Brain microvascular endothelial cell (primary cell): Measurements from ENCODE around the gene HHATL.

ENCODE experiments used
- DNase-seq: peaks from one replicate; pipeline ENCODE4 v3.0.0-alpha.2; 2020
- H3K27ac ChIP-seq: fragments of 250-450 bp; sonication (Bioruptor Pico); 2 replicates; pipeline ENCODE4 v1.5.1; 2020; ENCODE audit warnings: mild to moderate bottlenecking, moderate library complexity
- H3K27me3 ChIP-seq: fragments of 250-450 bp; sonication (Bioruptor Pico); replicated peaks from 2 replicates; pipeline ENCODE4 v1.5.1; 2020; ENCODE audit warnings: mild to moderate bottlenecking
- H3K36me3 ChIP-seq: fragments of 250-450 bp; sonication (Bioruptor Pico); replicated peaks from 2 replicates; pipeline ENCODE4 v1.5.1; 2020; ENCODE audit warnings: mild to moderate bottlenecking
- H3K4me3 ChIP-seq: 2 replicates; pipeline ENCODE4 v1.5.1; 2011; ENCODE audit warnings: low read depth, mild to moderate bottlenecking, control low read depth, low read length, moderate library complexity
- in situ Hi-C: cut with HindIII; loops from 2 replicates; pipeline ENCODE4 v1.10.0; 2017; ENCODE audit warnings: low sequenced_read_pairs, low pct_ligation_motif_present
- TF ChIP-seq, protein P1 (sequence below): IDR thresholded peaks from 2 replicates; pipeline ENCODE4 v1.5.1; 2011; ENCODE audit warnings: low read depth, mild to moderate bottlenecking, moderate library complexity, low read length, control low read depth, inconsistent platforms; ENCODE audit errors: missing control alignments

Gene HHATL, protein sequence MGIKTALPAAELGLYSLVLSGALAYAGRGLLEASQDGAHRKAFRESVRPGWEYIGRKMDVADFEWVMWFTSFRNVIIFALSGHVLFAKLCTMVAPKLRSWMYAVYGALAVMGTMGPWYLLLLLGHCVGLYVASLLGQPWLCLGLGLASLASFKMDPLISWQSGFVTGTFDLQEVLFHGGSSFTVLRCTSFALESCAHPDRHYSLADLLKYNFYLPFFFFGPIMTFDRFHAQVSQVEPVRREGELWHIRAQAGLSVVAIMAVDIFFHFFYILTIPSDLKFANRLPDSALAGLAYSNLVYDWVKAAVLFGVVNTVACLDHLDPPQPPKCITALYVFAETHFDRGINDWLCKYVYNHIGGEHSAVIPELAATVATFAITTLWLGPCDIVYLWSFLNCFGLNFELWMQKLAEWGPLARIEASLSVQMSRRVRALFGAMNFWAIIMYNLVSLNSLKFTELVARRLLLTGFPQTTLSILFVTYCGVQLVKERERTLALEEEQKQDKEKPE

DNA sequence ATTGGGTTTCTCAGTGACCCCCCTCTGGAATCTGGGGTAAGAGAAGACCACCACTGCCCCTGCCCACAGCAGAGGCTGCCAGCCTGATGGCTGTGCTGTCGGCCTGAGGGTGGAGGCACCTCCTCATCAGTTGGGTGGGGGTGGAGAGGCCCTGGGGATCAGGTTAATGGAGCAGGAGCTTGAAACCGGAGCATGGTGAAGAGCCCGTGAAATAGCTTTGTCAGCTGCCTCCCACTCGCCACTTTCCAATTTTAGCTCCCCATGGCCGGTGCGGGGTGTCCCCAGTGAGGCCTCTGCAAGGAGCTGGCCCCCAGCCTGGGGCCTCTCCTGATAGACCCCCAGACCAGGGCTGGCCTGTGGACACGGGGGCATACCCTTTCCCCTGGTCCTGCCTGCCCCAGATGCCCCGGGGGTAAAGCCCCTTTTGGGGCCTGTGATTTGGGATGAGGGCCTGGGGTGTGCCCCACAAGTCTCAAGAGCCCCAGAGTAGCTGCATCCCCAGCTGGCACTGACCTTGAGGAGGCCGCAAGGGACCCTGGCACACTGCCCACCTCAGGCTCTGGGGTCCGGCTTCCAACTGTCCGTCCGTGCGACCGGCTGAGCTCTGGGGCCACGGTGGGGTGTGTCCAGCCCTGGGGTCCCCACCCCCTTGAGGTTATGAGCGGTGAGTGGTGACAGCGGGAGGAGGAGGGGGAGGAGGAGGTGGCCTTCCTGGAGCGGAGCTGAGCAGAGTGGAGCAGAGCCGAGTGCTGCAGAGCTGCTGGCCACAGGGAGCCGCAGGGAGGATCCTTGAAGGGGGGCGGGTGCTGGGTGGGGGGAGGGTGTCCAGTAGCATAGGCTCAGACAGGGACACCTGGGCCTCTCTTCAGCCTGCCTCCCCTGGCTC lies at the start of gene HHATL:
HHATL (minus strand) TSS at position 733 of the 886 bp plus-strand sequence. CDS start 1,972 bp downstream, outside the sequence.
- no peaks in the 10 kb centered on the region for H3K36me3 ChIP-seq
- H3K27me3 ChIP-seq, result peaks cover 1% of the 10 kb centered on the region
- in situ Hi-C loops, result no loop called here
- TF ChIP-seq, protein P1, sequence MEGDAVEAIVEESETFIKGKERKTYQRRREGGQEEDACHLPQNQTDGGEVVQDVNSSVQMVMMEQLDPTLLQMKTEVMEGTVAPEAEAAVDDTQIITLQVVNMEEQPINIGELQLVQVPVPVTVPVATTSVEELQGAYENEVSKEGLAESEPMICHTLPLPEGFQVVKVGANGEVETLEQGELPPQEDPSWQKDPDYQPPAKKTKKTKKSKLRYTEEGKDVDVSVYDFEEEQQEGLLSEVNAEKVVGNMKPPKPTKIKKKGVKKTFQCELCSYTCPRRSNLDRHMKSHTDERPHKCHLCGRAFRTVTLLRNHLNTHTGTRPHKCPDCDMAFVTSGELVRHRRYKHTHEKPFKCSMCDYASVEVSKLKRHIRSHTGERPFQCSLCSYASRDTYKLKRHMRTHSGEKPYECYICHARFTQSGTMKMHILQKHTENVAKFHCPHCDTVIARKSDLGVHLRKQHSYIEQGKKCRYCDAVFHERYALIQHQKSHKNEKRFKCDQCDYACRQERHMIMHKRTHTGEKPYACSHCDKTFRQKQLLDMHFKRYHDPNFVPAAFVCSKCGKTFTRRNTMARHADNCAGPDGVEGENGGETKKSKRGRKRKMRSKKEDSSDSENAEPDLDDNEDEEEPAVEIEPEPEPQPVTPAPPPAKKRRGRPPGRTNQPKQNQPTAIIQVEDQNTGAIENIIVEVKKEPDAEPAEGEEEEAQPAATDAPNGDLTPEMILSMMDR, result no peak
- no peak within 1 kb of the TSS for H3K4me3 ChIP-seq
- DNase-seq, result no peak
- no peak within 1 kb of the TSS for H3K27ac ChIP-seq

DNA sequence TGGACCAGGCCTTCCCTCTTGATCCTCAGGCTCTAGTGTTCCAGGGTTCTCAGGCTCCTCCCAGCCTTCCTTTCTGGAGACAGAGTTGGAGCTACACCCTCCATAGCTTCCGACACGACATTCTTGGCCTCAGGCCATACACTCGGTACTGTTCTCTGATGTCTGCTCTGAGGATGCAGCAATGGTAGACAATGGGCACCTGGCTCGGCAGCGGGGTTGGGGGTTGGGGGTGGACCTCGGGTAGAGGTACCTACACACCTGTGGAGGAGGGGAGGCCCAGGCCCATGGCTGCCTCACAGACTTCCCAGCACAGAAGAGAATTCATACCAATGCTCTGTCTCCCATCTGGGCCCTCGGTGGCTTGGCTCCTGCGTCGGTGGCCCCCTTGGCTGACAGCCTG lies 49.0 kb upstream of the HHATL start:
- in situ Hi-C loops, result no loop called here
- no peak for DNase-seq
- no peaks in the 10 kb centered on the region for H3K36me3 ChIP-seq
- TF ChIP-seq, protein P1, result no peak
- no peak overlapping the region for H3K27ac ChIP-seq
- no peak overlapping the region for H3K4me3 ChIP-seq
- no peaks in the 10 kb centered on the region for H3K27me3 ChIP-seq

DNA sequence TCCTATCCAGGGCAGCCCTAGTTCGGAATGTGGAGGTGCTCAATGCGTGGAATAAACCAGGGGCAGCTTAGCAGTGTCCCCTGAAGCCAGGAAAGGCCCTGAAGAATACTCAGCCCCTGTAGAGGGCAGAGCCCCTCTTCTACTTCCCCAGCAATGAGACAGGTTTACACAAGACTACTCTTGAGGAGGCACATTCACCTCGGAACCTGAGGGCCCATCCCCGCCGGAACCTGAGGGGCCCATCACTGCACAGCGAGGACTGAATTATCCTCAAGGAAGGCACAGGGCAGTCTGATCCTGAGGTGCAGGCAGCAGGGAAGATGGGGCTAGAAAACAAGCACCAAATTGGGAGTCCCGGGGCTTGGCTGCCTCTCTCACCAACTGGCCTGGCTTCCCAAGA lies 48.2 kb upstream of the HHATL start:
- in situ Hi-C loops, result no loop called here
- TF ChIP-seq, protein P1, result no peak
- DNase-seq, result no peak
- no peak overlapping the region for H3K4me3 ChIP-seq
- no peaks in the 10 kb centered on the region for H3K27me3 ChIP-seq
- no peaks in the 10 kb centered on the region for H3K36me3 ChIP-seq
- H3K27ac ChIP-seq, result no peak overlapping the region

DNA sequence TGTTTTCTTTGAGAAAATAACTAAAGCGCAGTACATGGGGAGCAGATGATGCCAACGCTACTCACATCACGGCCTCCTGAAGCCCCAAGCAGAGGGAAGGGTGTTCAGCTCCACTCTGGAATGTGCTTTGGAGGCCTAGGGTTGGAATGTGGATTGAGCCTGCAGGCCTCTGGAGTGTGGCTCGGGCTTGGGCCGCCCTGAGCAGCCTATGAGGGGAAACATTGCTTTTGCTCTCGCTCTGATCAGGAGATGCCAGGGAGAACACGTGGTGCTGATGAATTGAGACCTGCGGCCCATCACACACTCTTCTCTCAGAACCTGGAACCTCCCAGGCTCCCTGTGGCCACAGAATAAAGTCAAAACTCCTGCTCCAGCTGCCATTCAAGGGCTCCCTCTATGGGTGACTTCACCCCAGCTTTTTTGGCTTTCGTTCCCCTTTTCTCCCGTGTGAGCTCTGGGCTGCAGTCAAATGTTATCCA lies 47.2 kb upstream of the HHATL start:
- Histone ChIP-seq H3K36me3 (no peaks in the 10 kb centered on the region), H3K27ac (no peak overlapping the region), H3K4me3 (no peak overlapping the region), H3K27me3 (no peaks in the 10 kb centered on the region)
- in situ Hi-C loops, result no loop called here
- DNase-seq, result no peak
- TF ChIP-seq, protein P1, result peak; percentile 77

DNA sequence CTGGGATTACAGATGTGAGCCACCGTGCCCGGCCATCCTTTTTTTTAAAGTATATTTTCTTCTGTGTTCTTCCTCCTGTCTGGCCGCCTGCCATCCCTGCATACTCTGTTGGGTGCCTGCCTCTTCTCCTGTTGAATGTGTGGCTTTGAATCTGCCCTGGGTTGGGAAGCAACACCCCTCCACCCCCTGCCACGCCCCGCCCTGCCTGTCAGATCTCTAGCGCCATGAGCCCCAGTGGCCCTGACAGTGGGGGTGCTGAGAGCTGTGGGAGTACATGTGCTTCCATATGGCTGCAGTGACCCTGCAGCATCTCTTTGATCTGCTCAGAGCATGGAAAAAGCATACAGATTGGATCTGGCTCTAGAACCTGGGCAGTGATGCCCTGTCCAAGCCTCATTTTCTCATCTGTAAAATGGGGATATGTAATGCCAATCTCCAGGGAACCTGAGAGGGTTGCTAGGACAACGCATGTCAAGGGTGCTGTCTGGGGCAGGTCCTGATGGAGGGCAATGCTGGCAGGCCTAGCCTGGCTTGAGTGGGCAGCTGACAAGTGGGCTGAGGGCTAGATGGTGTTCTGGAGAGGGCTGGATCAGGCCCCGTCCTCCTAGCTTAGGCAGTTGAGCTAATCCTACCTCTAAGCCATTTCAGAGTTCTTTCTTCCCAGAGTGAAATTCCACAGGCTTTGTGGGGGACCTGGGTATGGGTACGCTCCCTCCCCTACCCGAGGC lies 46.6 kb upstream of the HHATL start:
- Histone ChIP-seq H3K27ac (no peak overlapping the region), H3K4me3 (no peak overlapping the region), H3K36me3 (no peaks in the 10 kb centered on the region), H3K27me3 (no peaks in the 10 kb centered on the region)
- DNase-seq, result no peak
- in situ Hi-C loops, result no loop called here
- TF ChIP-seq, protein P1, result no peak
